Colonic mucosa (tissue), 4 donors: ENCODE results near the gene PIP5K1A. TPM values are rescaled to one million over a fixed set of nuclear protein-coding genes. Genes with fewer than 3 reads are reported as not detected.
"Not testable (repeated sequence)": the region's sequence is repeated elsewhere in the genome, so short reads cannot be mapped to it uniquely, and the experiment has no call there.

Experiments
- DNase-seq: peaks from one replicate; pipeline ENCODE4 v3.0.0-alpha.2; 2020
- H3K27ac ChIP-seq: fragments of 200-600 bp; one replicate; pipeline ENCODE4 v1.8.0; 2021
- H3K27me3 ChIP-seq: fragments of 200-600 bp; one replicate; pipeline ENCODE4 v1.8.0; 2021
- H3K36me3 ChIP-seq: fragments of 200-600 bp; one replicate; pipeline ENCODE4 v1.8.0; 2021
- H3K4me1 ChIP-seq: fragments of 200-600 bp; one replicate; pipeline ENCODE4 v1.8.0; 2021; ENCODE audit warnings: mild to moderate bottlenecking
- H3K4me3 ChIP-seq: fragments of 200-600 bp; one replicate; pipeline ENCODE4 v1.8.0; 2021
- H3K9ac ChIP-seq, 2 donors: one replicate each; pipeline ENCODE4 v1.7.0; 2013; ENCODE audit warnings: control low read depth in 2 of 2, low read depth in 2 of 2, low read length in 2 of 2
- H3K9me3 ChIP-seq: fragments of 200-600 bp; one replicate; pipeline ENCODE4 v1.8.0; 2021
- intact Hi-C: fragments of 100-400 bp; cut with DNase I; formaldehyde crosslinking; loops from one replicate; pipeline ENCODE4 v1.14.1; 2022
- total RNA-seq, 2 donors: library from RNA; stranded (reverse); fragmentation: NEBNext Ultra II Directional in 1 of 2; extraction: Animal tissue kit (Norgen Biotek cat#: 25700) in 1 of 2; gene quantifications; one replicate each; pipeline ENCODE4 v1.2.1, GENCODE V29; 2021
- TF ChIP-seq, protein P1 (sequence below): fragments of 200-600 bp; IDR thresholded peaks from one replicate; pipeline ENCODE4 v1.8.0; 2022; ENCODE audit warnings: antibody characterized with exemption, mild to moderate bottlenecking
- donor health status: healthy.
- donor health status: DM: no; HTN: no; CAD: no.
- donor health status: DM: no; HTN: no; CAD: no.

PIP5K1A gene
- total RNA-seq, 2 donors from 2014 or later, result 33.3 to 38.9 TPM

DNA sequence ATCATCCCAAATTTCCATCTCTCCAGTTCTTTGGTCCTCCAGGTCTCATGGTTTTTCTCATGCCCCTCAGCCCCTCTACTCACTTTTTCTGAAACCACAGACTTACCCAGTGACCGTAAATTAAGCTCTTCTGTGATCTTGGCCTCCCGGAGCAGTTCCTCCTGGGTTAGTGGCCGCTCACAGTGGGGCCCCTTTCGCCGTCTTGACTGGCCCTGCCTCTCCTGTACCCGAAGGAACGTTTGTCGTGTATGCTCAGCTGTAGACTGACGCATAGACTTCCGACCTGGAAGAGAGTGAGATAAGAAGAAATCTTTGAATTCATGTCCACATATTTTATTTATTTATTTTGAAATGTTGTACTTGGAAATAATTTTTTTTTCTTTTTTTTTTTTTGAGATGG, 14.1 kb upstream of the PIP5K1A start:
- TF ChIP-seq, protein P1, sequence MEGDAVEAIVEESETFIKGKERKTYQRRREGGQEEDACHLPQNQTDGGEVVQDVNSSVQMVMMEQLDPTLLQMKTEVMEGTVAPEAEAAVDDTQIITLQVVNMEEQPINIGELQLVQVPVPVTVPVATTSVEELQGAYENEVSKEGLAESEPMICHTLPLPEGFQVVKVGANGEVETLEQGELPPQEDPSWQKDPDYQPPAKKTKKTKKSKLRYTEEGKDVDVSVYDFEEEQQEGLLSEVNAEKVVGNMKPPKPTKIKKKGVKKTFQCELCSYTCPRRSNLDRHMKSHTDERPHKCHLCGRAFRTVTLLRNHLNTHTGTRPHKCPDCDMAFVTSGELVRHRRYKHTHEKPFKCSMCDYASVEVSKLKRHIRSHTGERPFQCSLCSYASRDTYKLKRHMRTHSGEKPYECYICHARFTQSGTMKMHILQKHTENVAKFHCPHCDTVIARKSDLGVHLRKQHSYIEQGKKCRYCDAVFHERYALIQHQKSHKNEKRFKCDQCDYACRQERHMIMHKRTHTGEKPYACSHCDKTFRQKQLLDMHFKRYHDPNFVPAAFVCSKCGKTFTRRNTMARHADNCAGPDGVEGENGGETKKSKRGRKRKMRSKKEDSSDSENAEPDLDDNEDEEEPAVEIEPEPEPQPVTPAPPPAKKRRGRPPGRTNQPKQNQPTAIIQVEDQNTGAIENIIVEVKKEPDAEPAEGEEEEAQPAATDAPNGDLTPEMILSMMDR, result no peak
- Histone ChIP-seq H3K4me3 (no peak overlapping the region), H3K9me3 (no peaks in the 10 kb centered on the region), H3K27me3 (no peaks in the 10 kb centered on the region), H3K36me3 (peaks cover 20% of the 10 kb centered on the region), H3K9ac (no peak overlapping the region), H3K27ac (no peak overlapping the region), H3K4me1 (peaks cover 3% of the 10 kb centered on the region)
- no peak for DNase-seq
- intact Hi-C loops, result no loop called here

DNA sequence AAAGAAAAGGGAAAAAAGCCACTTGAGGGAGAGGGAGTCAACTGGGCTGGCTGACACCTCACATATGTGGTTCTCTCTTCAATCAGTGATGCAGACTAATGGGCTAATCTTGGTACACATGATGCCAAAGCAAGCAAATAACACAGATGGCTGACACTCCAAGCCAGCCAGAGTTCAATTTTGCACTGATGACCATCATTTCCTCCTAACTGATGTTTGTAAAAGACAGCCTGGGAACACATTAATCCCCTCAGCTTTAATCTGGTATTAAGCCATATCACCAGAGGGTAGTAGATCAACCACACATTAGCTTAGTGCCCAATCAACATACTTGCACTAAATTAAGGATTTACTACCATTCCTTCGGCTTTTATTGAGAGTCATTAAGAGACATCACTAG, 11.1 kb upstream of the PIP5K1A start:
- Histone ChIP-seq H3K4me1 (peaks cover 3% of the 10 kb centered on the region), H3K27me3 (no peaks in the 10 kb centered on the region), H3K36me3 (peaks cover 20% of the 10 kb centered on the region), H3K27ac (no peak overlapping the region), H3K9me3 (no peaks in the 10 kb centered on the region), H3K9ac (no peak overlapping the region), H3K4me3 (no peak overlapping the region)
- no peak for DNase-seq
- TF ChIP-seq, protein P1, result no peak
- intact Hi-C loops, result no loop called here

DNA sequence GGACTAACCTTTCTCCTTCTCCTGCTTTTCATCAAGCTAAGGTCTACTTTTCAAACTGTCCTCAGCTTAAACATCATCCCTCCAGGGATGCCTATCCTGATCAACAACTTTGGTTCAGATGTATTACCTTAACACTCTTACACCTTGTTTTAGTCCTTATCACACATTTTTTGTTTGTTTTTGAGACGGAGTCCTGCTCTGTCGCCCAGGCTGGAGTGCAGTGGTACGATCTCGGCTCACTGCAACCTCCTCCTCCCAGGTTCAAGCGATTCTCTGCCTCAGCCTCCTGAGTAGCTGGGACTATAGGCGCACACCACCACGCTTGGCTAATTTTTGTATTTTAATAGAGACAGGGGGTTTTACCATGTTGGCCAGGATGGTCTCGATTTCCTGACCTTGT, 9.7 kb upstream of the PIP5K1A start:
- H3K9me3 ChIP-seq, H3K27ac ChIP-seq, H3K4me1 ChIP-seq, intact Hi-C loops, H3K9ac ChIP-seq, H3K27me3 ChIP-seq, DNase-seq: not testable (repeated sequence)
- H3K36me3 ChIP-seq, result peaks cover 17% of the 10 kb centered on the region
- H3K4me3 ChIP-seq, result peak overlapping the region; percentile 72

GRCh38 chr1:151189637-151190445, 8.5 kb upstream of the PIP5K1A start, which contains the start of gene VPS72:
Gene VPS72 (minus strand): TSS chr1:151190197. CDS start chr1:151190121, 76 bp downstream.
- Histone ChIP-seq H3K9me3 (no peaks in the 10 kb centered on the region), H3K4me3 (peak within 1 kb of the TSS; percentile 72), H3K27me3 (no peaks in the 10 kb centered on the region), H3K36me3 (peaks cover 7% of the 10 kb centered on the region), H3K9ac (peak within 1 kb of the TSS; percentile 72 to 91), H3K4me1 (peaks cover 3% of the 10 kb centered on the region), H3K27ac (peak within 1 kb of the TSS; percentile 80)
- TF ChIP-seq, protein P1, result no peak
- DNase-seq, result peak; percentile 92
- intact Hi-C loops, result no loop called here

DNA sequence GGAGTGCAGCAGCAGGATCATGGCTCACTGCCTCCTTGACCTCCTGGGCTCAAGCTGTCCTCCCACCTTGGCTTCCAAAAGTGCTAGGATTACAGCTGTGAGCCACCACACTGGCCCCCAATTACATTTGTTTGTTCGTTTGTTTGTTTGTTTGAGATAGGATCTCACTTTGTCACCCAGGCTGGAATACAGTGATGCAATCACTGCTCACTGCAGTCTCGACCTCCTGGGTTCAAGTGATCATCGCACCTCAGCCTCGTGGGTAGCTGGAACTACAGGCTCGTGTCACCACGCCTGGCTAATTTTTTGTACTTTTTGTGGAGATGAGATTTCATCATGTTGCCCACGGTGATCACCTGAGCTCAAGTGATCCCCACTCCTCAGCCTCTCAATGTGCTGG, 6.3 kb upstream of the PIP5K1A start:
- Histone ChIP-seq H3K27me3 (no peaks in the 10 kb centered on the region), H3K9ac (no peak overlapping the region), H3K36me3 (no peaks in the 10 kb centered on the region), H3K4me1 (peaks cover 3% of the 10 kb centered on the region), H3K4me3 (no peak overlapping the region), H3K27ac (no peak overlapping the region), H3K9me3 (no peaks in the 10 kb centered on the region)
- intact Hi-C loops, result no loop called here
- TF ChIP-seq, protein P1, result no peak
- DNase-seq, result no peak

DNA sequence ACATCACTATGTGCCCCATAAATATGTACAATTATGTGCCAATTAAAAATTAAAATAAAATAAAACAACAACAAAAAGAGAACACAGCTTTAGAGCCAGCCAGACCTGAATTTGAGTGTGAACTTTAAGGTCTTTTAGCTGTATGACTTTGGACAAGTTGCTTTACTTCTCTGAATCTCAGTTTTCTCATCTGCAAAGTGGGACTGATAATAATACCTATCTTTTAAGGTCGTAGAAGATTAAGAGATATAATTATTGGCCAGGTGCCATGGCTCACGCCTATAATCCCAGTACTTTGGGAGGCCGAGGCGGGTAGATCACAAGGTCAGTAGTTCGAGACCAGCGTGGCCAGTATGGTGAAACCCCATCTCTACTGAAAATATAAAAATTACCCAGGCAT, 5.0 kb upstream of the PIP5K1A start:
- no peaks in the 10 kb centered on the region for H3K9me3 ChIP-seq
- H3K27me3 ChIP-seq, result no peaks in the 10 kb centered on the region
- intact Hi-C loops, result no loop called here
- no peak overlapping the region for H3K4me3 ChIP-seq
- H3K4me1 ChIP-seq, result peaks cover 3% of the 10 kb centered on the region
- H3K36me3 ChIP-seq, result no peaks in the 10 kb centered on the region
- DNase-seq, result no peak
- TF ChIP-seq, protein P1, result no peak
- H3K27ac ChIP-seq, result no peak overlapping the region
- H3K9ac ChIP-seq, result no peak overlapping the region
